Lower lobe of right lung (tissue), 2 donors: ENCODE data around the gene TRDMT1. TPM values are rescaled to one million over a fixed set of nuclear protein-coding genes. Genes with fewer than 3 reads are reported as not detected.

Experiments
- ATAC-seq, 2 donors: fragments of 200-7000 bp; cut with Tn5 transposase; one replicate each; pipeline ENCODE4 v1.9.1; 2020 to 2022; ENCODE audit warnings: mild to moderate bottlenecking in 2 of 2, moderate library complexity in 2 of 2
- DNase-seq: peaks from one replicate; pipeline ENCODE4 v3.0.0-alpha.2; 2020
- H3K27ac ChIP-seq: fragments of 200-600 bp; one replicate; pipeline ENCODE4 v1.8.0; 2022
- H3K27me3 ChIP-seq: fragments of 200-600 bp; one replicate; pipeline ENCODE4 v1.8.0; 2022; ENCODE audit warnings: low read depth
- H3K36me3 ChIP-seq: fragments of 200-600 bp; one replicate; pipeline ENCODE4 v1.8.0; 2022; ENCODE audit warnings: mild to moderate bottlenecking
- H3K4me1 ChIP-seq: fragments of 200-600 bp; one replicate; pipeline ENCODE4 v1.8.0; 2022
- H3K4me3 ChIP-seq: fragments of 200-600 bp; one replicate; pipeline ENCODE4 v1.8.0; 2022; ENCODE audit warnings: mild to moderate bottlenecking
- H3K9me3 ChIP-seq: fragments of 200-600 bp; one replicate; pipeline ENCODE4 v1.8.0; 2022
- intact Hi-C: fragments of 100-400 bp; cut with DNase I; formaldehyde crosslinking; loops from one replicate; pipeline ENCODE4 v1.11.0; 2022
- total RNA-seq: library from RNA; stranded (reverse); fragmentation: NEBNext Ultra II Directional; extraction: Animal tissue kit (Norgen Biotek cat#: 25700); gene quantifications from one replicate; pipeline ENCODE4 v1.2.1, GENCODE V29; 2021
- TF ChIP-seq, protein P1 (sequence below): fragments of 200-600 bp; IDR thresholded peaks from one replicate; pipeline ENCODE4 v1.8.0; 2022; ENCODE audit warnings: antibody characterized with exemption, mild to moderate bottlenecking
- donor health status: DM: no; HTN: yes; CAD: no; lungs with severe emphysema.

The TRDMT1 gene
- total RNA-seq, 1 donor from 2014 or later = 7.9 TPM

DNA sequence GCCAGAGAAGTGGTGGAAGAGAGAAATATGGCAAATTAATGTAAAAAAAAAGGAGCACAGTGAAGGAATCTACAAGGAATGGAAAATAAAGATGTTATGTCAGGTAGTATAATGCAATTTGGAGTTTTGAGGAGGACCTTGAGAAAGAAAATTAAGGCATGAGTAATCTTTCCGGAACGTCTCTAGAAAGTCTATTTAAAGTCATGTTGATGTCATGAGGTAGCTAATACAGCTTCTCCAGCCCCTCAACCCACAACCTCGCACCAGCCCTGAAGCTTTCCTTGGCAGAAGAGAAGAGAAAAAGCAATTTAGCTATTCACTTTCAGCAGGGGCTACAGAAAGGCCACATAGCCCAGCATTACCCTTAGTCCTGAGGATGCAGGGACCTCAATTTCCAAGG is 22.5 kb downstream of the TRDMT1 start:
- no peaks in the 10 kb centered on the region for H3K9me3 ChIP-seq
- TF ChIP-seq, protein P1, sequence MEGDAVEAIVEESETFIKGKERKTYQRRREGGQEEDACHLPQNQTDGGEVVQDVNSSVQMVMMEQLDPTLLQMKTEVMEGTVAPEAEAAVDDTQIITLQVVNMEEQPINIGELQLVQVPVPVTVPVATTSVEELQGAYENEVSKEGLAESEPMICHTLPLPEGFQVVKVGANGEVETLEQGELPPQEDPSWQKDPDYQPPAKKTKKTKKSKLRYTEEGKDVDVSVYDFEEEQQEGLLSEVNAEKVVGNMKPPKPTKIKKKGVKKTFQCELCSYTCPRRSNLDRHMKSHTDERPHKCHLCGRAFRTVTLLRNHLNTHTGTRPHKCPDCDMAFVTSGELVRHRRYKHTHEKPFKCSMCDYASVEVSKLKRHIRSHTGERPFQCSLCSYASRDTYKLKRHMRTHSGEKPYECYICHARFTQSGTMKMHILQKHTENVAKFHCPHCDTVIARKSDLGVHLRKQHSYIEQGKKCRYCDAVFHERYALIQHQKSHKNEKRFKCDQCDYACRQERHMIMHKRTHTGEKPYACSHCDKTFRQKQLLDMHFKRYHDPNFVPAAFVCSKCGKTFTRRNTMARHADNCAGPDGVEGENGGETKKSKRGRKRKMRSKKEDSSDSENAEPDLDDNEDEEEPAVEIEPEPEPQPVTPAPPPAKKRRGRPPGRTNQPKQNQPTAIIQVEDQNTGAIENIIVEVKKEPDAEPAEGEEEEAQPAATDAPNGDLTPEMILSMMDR = no peak
- H3K27me3 ChIP-seq = no peaks in the 10 kb centered on the region
- intact Hi-C loops = no loop called here
- no peak overlapping the region for H3K4me3 ChIP-seq
- H3K36me3 ChIP-seq = no peaks in the 10 kb centered on the region
- no peak overlapping the region for H3K27ac ChIP-seq
- DNase-seq = no peak
- ATAC-seq = no peak
- H3K4me1 ChIP-seq = peaks cover 11% of the 10 kb centered on the region

DNA sequence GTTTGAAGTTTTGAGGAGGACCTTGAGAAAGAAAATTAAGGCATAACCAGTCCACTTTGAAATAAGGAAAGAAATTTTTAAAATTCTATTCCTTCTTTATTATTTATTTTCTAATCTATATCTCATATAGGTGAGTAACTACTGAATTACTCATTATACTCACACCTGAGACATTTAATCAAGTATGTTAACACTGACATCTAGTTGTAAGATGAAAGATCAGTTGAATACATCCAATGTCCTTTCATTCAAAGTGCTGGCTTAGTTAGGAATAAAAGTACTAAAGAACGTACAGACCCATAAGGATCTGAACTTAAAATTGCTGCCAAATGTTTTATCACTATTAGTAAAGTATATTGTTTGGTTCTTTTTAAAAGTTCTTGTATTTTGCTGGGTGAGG is 23.5 kb downstream of the TRDMT1 start:
- Histone ChIP-seq H3K27ac (no peak overlapping the region), H3K36me3 (no peaks in the 10 kb centered on the region), H3K4me3 (no peak overlapping the region), H3K4me1 (peaks cover 11% of the 10 kb centered on the region), H3K9me3 (no peaks in the 10 kb centered on the region), H3K27me3 (no peaks in the 10 kb centered on the region)
- intact Hi-C loops = no loop called here
- no peak for DNase-seq
- TF ChIP-seq, protein P1 = no peak
- ATAC-seq = no peak

DNA sequence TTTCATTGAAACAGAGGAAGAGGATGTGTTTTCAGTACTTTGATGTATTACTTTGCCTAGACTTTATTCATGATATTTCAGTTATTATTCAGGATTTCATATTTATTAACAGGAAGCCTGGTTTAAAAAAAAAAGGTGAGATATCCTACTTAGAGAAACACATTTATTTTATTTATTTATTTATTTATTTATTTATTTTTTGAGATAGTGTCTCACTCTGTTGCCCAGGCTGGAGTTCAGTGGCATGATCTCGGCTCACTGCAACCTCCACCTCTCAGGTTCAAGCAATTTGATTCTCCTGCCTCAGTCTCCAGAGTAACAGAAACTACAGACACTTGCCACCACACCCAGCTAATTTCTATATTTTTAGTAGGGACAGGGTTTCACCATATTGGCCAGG is 24.5 kb downstream of the TRDMT1 start:
- no peak for ATAC-seq
- Histone ChIP-seq H3K9me3 (no peaks in the 10 kb centered on the region), H3K4me1 (peaks cover 11% of the 10 kb centered on the region), H3K4me3 (no peak overlapping the region), H3K36me3 (no peaks in the 10 kb centered on the region), H3K27me3 (no peaks in the 10 kb centered on the region), H3K27ac (no peak overlapping the region)
- intact Hi-C loops = no loop called here
- TF ChIP-seq, protein P1 = no peak
- no peak for DNase-seq

DNA sequence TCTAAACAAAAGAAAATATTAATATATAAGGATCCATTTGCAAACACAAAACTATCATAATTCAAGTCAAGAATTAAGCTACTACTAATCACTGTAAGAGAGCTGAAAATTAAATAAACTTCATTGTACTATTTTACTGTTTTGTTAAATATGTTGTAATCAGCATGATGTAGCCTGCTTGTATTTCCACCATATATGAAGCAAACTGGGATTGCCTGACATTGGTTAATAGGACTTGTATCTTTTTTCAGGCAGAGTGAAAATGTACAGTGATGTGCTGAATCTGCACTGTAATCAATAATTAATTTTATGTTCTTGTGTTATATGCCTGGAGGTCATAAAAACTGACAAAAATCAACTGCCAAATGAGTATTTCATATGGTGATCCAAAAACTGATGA is 25.4 kb downstream of the TRDMT1 start:
- TF ChIP-seq, protein P1 = no peak
- no peak for ATAC-seq
- no peak overlapping the region for H3K4me3 ChIP-seq
- peaks cover 11% of the 10 kb centered on the region for H3K4me1 ChIP-seq
- H3K27me3 ChIP-seq = no peaks in the 10 kb centered on the region
- no peak for DNase-seq
- no peaks in the 10 kb centered on the region for H3K36me3 ChIP-seq
- peak overlapping the region; percentile 0 for H3K27ac ChIP-seq
- no peaks in the 10 kb centered on the region for H3K9me3 ChIP-seq
- intact Hi-C loops = no loop called here

DNA sequence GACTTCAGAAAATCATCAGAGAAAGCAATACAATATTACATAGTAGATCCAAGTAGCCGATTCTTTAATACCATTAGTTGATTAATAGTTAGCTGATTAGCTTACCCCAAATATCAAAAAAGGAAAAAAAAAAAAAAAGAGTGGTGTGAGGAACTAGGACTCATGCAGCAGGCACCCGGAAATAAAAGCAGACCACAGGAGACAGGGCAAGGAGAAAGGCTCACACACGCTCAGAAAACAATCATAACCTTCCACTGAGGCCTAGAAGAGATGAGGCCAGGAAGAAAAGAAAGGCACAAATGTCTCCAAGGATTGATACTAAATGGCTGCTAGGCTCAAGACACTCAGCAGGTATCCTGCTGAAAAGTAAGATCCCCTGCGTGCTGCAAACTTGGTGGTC is 25.9 kb downstream of the TRDMT1 start:
- Histone ChIP-seq H3K4me3 (no peak overlapping the region), H3K9me3 (no peaks in the 10 kb centered on the region), H3K4me1 (peaks cover 11% of the 10 kb centered on the region), H3K27me3 (no peaks in the 10 kb centered on the region), H3K27ac (peak overlapping the region; percentile 0), H3K36me3 (no peaks in the 10 kb centered on the region)
- TF ChIP-seq, protein P1 = no peak
- DNase-seq (no peak), ATAC-seq (no peak)
- intact Hi-C loops = no loop called here

DNA sequence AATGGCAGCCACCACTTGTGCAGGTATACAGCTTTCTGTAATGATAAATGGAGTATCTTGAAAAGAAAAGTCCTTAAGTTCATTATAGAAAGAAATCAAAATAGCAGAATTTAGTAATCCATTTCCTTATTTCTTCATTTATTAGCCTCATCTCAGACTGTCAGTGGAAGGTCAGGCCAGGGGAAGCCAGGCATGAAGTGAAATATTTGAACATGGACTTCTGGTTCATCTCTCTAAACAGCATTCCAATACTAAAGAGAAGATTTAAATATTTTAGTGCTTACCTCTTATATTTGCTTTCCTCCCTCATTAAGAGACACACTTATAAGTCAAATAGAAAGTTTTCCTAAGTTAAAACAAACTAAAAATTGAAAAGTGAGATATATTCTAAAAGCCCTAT is 26.8 kb downstream of the TRDMT1 start:
- no peak overlapping the region for H3K4me3 ChIP-seq
- H3K27me3 ChIP-seq = no peaks in the 10 kb centered on the region
- ATAC-seq = no peak
- intact Hi-C loops = no loop called here
- H3K36me3 ChIP-seq = no peaks in the 10 kb centered on the region
- peaks cover 11% of the 10 kb centered on the region for H3K4me1 ChIP-seq
- H3K27ac ChIP-seq = no peak overlapping the region
- H3K9me3 ChIP-seq = no peaks in the 10 kb centered on the region
- no peak for DNase-seq
- TF ChIP-seq, protein P1 = no peak
